BJ (cell line): ENCODE results near the gene DHDDS. TPM values are rescaled to one million over a fixed set of nuclear protein-coding genes. Genes with fewer than 3 reads are reported as not detected.

Experiments
- CTCF ChIA-PET: fragments of 350-600 bp; formaldehyde crosslinking; extraction: SDS; loops from one replicate; lab custom pipeline; 2021; ENCODE audit warnings: antibody characterized with exemption, inconsistent platforms; lab: Yijun Ruan, JAX
- POLR2A ChIA-PET: fragments of 300-600 bp; sonication (Branson Sonifier 250); formaldehyde crosslinking; extraction: SDS; loops from one replicate; lab custom pipeline; 2021; ENCODE audit warnings: antibody characterized with exemption; lab: Charles Lee
- DNase-seq: peaks from one replicate; pipeline ENCODE4 v3.0.0-alpha.2; 2011; ENCODE audit warnings: low read depth
- H3K27me3 ChIP-seq: 2 replicates; pipeline ENCODE4 v1.6.0; 2011; ENCODE audit warnings: low read length; ENCODE audit not compliant: control insufficient read depth, insufficient read depth
- H3K36me3 ChIP-seq: 2 replicates; pipeline ENCODE4 v1.5.1; 2011; ENCODE audit warnings: low read length; ENCODE audit not compliant: control insufficient read depth, insufficient read depth
- H3K4me3 ChIP-seq: 2 replicates; pipeline ENCODE4 v1.5.1; 2011; ENCODE audit warnings: low read depth, mild to moderate bottlenecking, control low read depth, low read length
- CTCF ChIP-seq: IDR thresholded peaks from 2 replicates; pipeline ENCODE4 v1.5.1; 2011; ENCODE audit warnings: low read depth, mild to moderate bottlenecking, control low read depth, inconsistent platforms, low read length, moderate library complexity; ENCODE audit not compliant: insufficient read depth
- polyA plus RNA-seq: library from polyadenylated mRNA; depleted of rRNA; stranded (reverse); fragments of >200 nt; gene quantifications from 2 replicates; pipeline ENCODE4 v1.2.3, GENCODE V29; 2011

The DHDDS gene
- polyA plus RNA-seq, 1 experiment: 46.2 TPM

- ChIA-PET POLR2A (no interaction called here), CTCF (interaction anchor here (0.8 to 3.7 kb wide), 3 partner anchors 26 to 114 kb away, joined by 3 to 13 read pairs (median 6); no protein-coding TSS in a partner anchor)
- no peak for DNase-seq
- TF ChIP-seq CTCF: no peak
- Histone ChIP-seq H3K36me3 (no peaks in the 10 kb centered on the region), H3K4me3 (no peak overlapping the region), H3K27me3 (0 out of 2 replicates have a peak, but pooled peaks cover 1% of the 10 kb centered on the region)
Observed at GRCh38 chr1:26389604-26390247, 42.4 kb upstream of the DHDDS start.

- ChIA-PET CTCF (interaction anchor here (0.8 to 3.7 kb wide), 19 partner anchors 11 to 241 kb away, joined by 3 to 13 read pairs (median 4); partner anchors contain the start of genes C1orf232, CATSPER4, SH3BGRL3 and ZNF593), POLR2A (no interaction called here)
- Histone ChIP-seq H3K36me3 (no peaks in the 10 kb centered on the region), H3K4me3 (no peak overlapping the region), H3K27me3 (0 out of 2 replicates have a peak, but pooled peaks cover 1% of the 10 kb centered on the region)
- peak; percentile 89 for TF ChIP-seq CTCF
- DNase-seq: no peak
Observed at GRCh38 chr1:26391450-26391849, 40.7 kb upstream of the DHDDS start.

- 0 out of 2 replicates have a peak, but pooled peaks cover 1% of the 10 kb centered on the region for H3K27me3 ChIP-seq
- no peak for DNase-seq
- no peak overlapping the region for H3K4me3 ChIP-seq
- no peak for TF ChIP-seq CTCF
- ChIA-PET CTCF (interaction anchor here (0.9 to 1.7 kb wide), 7 partner anchors 10 to 130 kb away, joined by 3 to 7 read pairs (median 4); partner anchors contain the start of gene LIN28A), POLR2A (no interaction called here)
- no peaks in the 10 kb centered on the region for H3K36me3 ChIP-seq
Observed at GRCh38 chr1:26395754-26396153, 36.4 kb upstream of the DHDDS start.

GRCh38 chr1:26399034-26399433 is 33.1 kb upstream of the DHDDS start:
- Histone ChIP-seq H3K4me3 (no peak overlapping the region), H3K36me3 (no peaks in the 10 kb centered on the region), H3K27me3 (no peaks in the 10 kb centered on the region)
- DNase-seq: no peak
- TF ChIP-seq CTCF: no peak
- ChIA-PET POLR2A (no interaction called here), CTCF (interaction anchor here (0.7 kb wide), 1 partner anchor 18 kb away, joined by 3 read pairs; no protein-coding TSS in a partner anchor)

GRCh38 chr1:26401891-26402290 is 30.2 kb upstream of the DHDDS start:
- POLR2A ChIA-PET: no interaction called here
- no peak overlapping the region for H3K4me3 ChIP-seq
- DNase-seq: no peak
- H3K27me3 ChIP-seq: no peaks in the 10 kb centered on the region
- H3K36me3 ChIP-seq: no peaks in the 10 kb centered on the region
- TF ChIP-seq CTCF: no peak
- CTCF ChIA-PET: no interaction called here
